Measurements from ENCODE around the gene ARFGEF2. TPM values are rescaled to one million over a fixed set of nuclear protein-coding genes. Genes with fewer than 3 reads are reported as not detected.

The ARFGEF2 gene
- total RNA-seq, 2 donors from 2014 or later, result 23.2 to 27.5 TPM

DNA sequence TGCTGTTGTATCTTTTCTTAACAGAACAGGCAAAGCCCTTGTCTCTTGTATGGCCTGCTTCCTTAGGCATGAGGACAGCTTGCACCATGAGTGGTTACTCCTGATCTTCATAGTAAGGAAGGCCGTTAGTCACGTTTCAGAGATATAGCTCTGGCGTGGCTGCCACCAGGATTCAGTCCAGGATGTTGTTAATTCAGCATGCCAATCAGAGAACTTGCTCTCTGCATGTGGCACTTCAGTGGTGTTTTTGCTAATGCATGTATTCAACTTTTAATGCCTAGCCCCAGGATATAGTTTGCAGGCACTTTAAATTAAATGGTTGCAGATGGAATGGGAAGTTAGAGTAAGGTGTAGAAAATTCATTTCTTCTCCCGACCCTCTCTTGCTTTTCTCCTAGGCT lies 20.0 kb downstream of the ARFGEF2 start:
- DNase-seq (ENCODE audit: low spot score), result no peak
- intact Hi-C loops (cut with DNase I), result no loop called here

- intact Hi-C loops (cut with DNase I), result no loop called here
- DNase-seq (ENCODE audit: low spot score), result no peak
Measured at GRCh38 chr20:48942730-48943129, 21.2 kb downstream of the ARFGEF2 start.

DNA sequence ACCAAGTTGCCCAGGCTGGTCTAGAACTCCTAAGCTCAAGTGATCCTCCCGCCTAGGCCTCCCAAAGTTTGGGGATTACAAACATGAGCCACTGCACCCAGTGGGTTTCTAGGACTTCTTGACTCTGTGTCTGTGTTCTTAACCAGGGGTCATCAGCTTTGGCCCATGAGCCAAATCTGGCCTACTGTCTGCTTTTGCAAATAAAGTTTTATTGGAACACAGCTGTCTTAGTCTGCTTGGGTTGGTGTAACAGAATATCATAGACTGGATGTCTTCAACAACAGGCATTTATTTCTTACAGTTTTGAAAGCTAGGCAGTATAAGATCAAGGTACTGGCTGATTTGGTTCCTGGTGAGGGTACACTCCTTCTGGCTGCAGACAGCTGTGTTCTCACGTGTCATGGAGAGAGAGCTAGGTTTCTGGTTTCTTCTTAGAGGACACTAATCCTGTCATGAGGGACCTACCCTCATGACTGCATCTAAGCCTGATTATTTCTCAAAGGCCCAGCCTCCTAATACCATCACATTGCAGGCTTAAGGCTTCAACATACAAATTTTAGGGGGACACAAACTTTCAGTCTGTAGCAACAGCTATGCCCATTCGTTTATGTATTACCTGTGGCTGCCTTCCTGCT lies 23.3 kb downstream of the ARFGEF2 start:
- no peak for DNase-seq (ENCODE audit: low spot score)
- intact Hi-C loops (cut with DNase I), result no loop called here

DNA sequence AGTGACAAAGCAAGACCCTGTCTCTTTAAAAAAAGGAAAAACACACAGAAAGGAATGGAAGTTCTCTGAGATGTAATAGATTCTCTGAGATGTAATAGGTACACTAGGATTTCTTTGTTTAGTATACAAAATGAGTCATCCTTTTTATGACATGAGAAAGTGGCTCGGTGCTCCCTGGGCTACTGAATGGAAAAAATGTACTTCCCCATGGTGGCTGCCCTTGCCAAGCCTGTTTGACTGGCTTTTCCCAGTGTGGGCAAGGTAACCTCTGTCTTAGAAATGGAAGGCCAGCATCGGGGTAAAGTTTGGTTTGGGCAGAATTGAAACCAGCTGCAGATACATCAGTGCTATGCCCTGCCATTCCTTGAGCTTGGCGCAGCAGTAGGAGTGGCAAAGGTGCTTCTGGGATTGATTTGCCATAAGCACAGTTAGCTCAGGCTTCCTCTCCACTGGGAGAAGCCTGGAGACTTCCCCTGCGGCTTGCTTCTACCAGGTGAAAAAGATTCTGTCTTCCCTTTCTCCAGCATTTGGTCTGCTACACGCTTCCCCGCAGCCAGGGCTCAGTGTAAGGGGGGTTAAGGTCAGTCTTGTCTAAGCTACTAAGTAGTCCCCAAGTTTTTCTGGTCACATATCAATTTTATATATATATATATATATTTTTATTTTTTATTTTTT lies 24.5 kb downstream of the ARFGEF2 start:
- no peak for DNase-seq (ENCODE audit: low spot score)
- intact Hi-C loops (cut with DNase I), result no loop called here

DNA sequence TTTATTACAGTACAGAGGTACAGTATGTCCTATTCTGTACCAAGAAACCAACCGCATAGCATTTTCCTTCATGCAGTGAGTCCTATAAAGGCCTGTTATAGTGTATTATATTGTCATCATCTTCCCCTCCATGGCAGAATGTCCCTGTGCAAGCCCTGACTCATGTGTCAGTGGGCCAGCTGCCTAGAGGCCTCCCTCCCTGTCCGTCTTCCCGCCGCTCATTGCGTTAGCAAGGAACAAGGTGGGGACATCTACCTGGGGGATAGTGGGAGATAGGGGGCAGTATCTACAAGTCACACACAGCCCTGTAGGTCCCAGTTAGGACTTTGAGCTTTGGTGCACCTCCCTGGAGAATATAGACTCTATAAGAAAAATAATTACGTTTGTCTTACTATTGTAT lies 27.1 kb downstream of the ARFGEF2 start:
- DNase-seq (ENCODE audit: low spot score), result no peak

GRCh38 chr20:48949304-48950170 lies 28.0 kb downstream of the ARFGEF2 start:
- intact Hi-C loops (cut with DNase I), result no loop called here
- no peak for DNase-seq (ENCODE audit: low spot score)

More for the DNA sequence above, 27.1 kb downstream of the ARFGEF2 start:
- intact Hi-C loops (cut with DNase I), result no loop called here

GRCh38 chr20:48951041-48951440 lies 29.5 kb downstream of the ARFGEF2 start:
- intact Hi-C loops (cut with DNase I), result no loop called here
- no peak for DNase-seq (ENCODE audit: low spot score)

GRCh38 chr20:48951646-48952045 lies 30.1 kb downstream of the ARFGEF2 start:
- intact Hi-C loops (cut with DNase I), result no loop called here
- DNase-seq (ENCODE audit: low spot score), result no peak

- DNase-seq (ENCODE audit: low spot score), result no peak
- intact Hi-C loops (cut with DNase I), result no loop called here
Measured at GRCh38 chr20:48952656-48953055, 31.1 kb downstream of the ARFGEF2 start.

GRCh38 chr20:48953653-48954052 lies 32.1 kb downstream of the ARFGEF2 start:
- intact Hi-C loops (cut with DNase I), result no loop called here
- no peak for DNase-seq (ENCODE audit: low spot score)

DNA sequence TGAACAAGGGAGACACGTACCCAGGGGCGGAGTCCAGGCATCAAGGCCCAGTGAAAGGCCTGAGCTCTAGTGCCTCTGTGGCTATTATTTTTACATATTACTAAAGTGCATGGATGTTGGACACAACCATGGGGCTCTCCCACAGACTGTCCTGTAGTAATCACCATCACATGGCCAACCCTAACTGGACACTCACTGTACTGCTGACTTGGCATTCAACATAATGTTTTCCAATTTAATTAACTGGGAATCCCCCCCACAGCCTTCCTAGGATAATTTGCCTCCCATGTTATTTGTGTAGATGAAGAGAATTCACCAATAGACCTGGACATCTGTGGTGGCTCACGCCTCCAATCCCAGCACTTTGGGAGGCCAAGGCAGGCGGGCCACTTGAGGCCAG lies 34.5 kb downstream of the ARFGEF2 start:
- no peak for DNase-seq (ENCODE audit: low spot score)
- intact Hi-C loops (cut with DNase I), result no loop called here

DNA sequence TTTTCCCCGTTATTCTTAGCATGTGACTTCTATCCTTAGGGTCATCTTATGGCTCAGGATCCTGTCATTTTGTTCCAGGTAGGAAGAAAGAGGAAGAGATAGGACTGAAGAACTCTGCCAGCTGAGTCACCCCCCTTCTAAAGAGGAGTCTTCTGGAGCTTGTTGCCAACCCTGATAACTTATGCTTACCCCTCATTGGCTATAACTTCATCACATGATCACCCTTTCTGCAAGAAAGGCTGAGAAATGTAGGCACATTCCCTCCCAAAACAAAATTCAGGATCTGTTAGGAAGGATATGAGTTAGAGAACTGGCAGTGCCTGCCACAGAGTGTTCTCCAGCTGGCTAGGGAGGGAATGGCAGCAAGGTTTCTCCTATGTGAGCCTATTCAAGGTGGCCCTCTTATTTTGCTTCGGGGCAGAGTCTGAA lies 35.6 kb downstream of the ARFGEF2 start:
- no peak for DNase-seq (ENCODE audit: low spot score)
- intact Hi-C loops (cut with DNase I), result no loop called here

- intact Hi-C loops (cut with DNase I), result no loop called here
- no peak for DNase-seq (ENCODE audit: low spot score)
Measured at GRCh38 chr20:48957533-48957932, 36.0 kb downstream of the ARFGEF2 start.

DNA sequence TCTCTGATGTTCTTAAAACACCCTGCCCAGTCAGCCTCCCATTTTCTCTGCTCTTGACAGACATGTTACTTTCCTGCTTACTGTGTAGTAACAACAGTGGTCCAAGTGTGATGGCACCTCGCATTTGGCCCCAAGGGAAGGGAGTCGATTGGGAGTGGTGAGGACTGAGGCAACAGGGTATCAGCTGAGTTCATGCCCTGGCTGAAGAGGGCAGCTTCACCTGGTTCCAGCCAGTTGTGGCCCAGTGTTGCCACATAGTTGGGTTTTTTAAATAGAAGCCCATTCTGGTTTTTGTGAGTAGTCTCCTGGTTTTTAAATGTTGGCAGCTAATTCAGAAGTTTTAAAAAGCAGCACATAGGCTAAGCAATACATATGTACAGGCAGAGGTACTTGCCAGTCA lies 37.2 kb downstream of the ARFGEF2 start:
- no peak for DNase-seq (ENCODE audit: low spot score)
- intact Hi-C loops (cut with DNase I), result no loop called here

GRCh38 chr20:48959899-48960550 lies 38.5 kb downstream of the ARFGEF2 start:
- DNase-seq (ENCODE audit: low spot score), result no peak
- intact Hi-C loops (cut with DNase I), result no loop called here

GRCh38 chr20:48962421-48962820 lies 40.9 kb downstream of the ARFGEF2 start:
- no peak for DNase-seq (ENCODE audit: low spot score)
- intact Hi-C loops (cut with DNase I), result no loop called here

DNA sequence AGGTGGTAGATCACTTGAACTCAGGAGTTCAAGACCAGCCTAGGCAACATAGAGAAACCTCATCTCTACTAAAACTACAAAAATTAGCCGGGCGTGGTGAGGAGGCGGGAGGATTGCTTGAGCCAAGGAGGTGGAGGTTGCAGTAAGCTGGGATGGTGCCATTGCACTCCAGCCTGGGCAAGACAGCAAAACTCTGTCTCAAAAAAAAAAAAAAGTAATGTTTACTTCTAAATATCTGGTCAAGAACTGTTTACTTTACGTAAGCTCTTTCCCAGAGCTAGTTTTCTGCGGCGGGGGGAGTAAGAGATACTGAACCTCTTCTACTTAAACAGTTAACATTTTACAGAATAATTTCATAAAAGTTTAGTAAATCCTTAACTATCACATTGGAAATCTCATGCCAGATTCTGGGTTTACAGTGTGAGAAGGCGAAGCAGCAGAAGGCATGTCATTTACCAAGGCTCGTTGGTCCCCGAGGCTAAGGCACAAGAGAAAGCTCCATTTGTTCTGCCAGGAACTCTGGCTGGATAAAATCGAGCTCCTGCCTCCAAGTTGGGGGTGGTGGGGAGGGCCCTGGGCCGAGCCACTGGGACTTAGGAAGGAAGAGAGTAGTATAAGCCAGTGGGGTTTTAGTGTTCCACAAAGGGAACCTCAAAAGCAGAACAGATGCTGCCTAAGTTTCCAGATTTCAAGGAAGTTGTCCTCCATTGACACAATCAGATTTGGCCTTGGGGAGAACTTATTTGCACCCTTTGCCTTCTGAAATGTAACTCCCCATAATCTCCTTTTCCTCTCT lies 41.7 kb downstream of the ARFGEF2 start:
- DNase-seq (ENCODE audit: low spot score), result no peak
- intact Hi-C loops (cut with DNase I), result no loop called here

DNA sequence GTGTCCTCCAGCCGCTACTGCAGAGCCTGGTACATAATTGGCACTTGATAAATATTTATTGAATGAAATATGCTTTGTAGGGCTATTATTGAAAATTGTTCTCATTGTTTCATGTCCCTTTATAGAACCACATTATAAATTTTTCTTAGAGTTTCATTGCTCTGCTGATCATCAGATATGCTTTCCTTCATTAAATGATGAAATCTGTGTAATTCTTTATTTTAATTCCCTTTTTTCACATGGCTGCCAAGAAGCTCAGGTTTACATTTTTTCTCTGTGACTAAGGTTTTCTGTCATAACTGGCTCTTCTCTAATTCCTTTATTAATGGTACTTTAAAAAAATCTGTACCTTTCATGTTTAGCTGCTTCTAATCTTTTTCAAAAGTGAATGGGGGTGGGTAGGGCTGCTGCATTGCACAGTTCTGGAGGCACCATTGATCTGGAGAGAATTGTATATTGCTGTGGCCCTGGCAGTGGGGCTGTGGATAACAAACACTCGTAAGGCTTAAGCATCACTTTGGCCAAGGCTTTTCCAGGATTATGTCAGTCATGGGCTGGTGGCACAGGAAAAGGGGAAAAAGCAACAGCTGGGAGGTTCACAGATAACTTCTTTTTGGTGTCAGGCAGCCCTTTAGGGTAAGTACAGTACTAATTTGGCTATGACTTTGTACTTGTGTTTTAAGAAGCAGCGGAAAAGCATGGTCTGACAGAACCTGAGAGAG lies 43.8 kb downstream of the ARFGEF2 start:
- intact Hi-C loops (cut with DNase I), result no loop called here
- DNase-seq (ENCODE audit: low spot score), result no peak

Data from posterior vena cava (tissue), 2 donors.